Chondrocyte (in vitro differentiated cells): ENCODE measurements around the gene FOXA2. TPM values are rescaled to one million over a fixed set of nuclear protein-coding genes. Genes with fewer than 3 reads are reported as not detected.
"Not testable (repeated sequence)": the region's sequence is repeated elsewhere in the genome, so short reads cannot be mapped to it uniquely, and the experiment has no call there.

Source experiments
- DNase-seq: peaks from one replicate; pipeline ENCODE4 v3.0.0; 2021; ENCODE audit warnings: mixed read lengths, low spot score
- H3K27ac Mint-ChIP-seq: one replicate; pipeline ENCODE4 v1.8.0; 2021; ENCODE audit warnings: mild to moderate bottlenecking, moderate library complexity, mixed read lengths; ENCODE audit not compliant: unreplicated experiment
- H3K27me3 Mint-ChIP-seq: 2 replicates; pipeline ENCODE4 v1.8.0; 2021; ENCODE audit warnings: low read depth, mixed read lengths
- H3K36me3 Mint-ChIP-seq: 2 replicates; pipeline ENCODE4 v1.8.0; 2021; ENCODE audit warnings: low read depth, mixed read lengths
- H3K4me1 Mint-ChIP-seq: 2 replicates; pipeline ENCODE4 v1.8.0; 2021; ENCODE audit warnings: low read depth, mild to moderate bottlenecking, mixed read lengths
- H3K4me3 Mint-ChIP-seq: one replicate; pipeline ENCODE4 v1.8.0; 2021; ENCODE audit warnings: mild to moderate bottlenecking, moderate library complexity, mixed read lengths; ENCODE audit not compliant: unreplicated experiment
- H3K9me3 Mint-ChIP-seq: 2 replicates; pipeline ENCODE4 v1.8.0; 2021; ENCODE audit warnings: low read depth, mixed read lengths
- CTCF ChIP-seq: fragments of 200-600 bp; sonication (generic); IDR thresholded peaks from 2 replicates; pipeline ENCODE4 v1.5.0; 2021; ENCODE audit warnings: antibody characterized with exemption, mild to moderate bottlenecking, moderate library complexity
- total RNA-seq: library from RNA; stranded (reverse); gene quantifications from 3 replicates; pipeline ENCODE4 v1.2.1, GENCODE V29; 2021

Gene FOXA2
- total RNA-seq, 1 donor from 2014 or later: not detected

DNA sequence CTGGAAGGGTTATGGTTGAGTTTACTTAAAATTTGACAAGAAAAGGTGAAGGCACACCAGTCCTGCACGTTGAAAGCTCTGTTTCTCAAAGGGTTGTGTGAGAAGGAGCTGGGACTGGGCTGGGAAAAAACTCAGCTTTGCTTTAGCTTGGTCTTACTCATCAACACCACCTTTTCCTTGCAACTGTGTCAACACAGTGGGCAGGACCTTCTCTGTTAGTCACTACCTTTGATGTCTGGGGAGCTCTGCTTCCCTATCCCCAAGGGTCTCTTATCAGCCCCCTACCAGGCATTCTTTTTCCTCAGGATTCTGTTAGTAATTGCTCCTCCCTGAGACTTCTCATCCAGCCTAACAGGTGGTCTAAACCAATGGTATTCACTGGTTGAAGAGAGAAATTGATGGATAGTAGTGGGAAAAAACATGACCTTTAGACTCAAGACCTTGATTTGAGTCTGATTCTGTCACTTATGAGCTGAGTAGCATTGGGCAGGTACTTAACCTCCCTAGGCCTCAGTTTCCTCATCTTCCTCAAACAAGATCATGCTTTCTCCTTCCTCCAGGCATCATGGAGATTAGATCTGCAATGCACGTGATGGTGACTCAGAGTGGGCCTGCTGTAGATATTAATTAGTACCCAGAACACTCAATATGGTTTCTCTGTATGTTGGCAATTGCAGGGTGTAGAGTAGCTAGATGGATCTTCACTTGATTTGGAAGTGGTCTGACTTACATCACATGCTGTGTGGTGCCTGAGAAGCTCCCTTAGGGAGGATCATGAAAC, 17.2 kb upstream of the FOXA2 start:
- Mint-ChIP-seq H3K4me3 (no peak overlapping the region), H3K27me3 (peaks cover 30% of the 10 kb centered on the region), H3K9me3 (no peaks in the 10 kb centered on the region), H3K27ac (no peak overlapping the region), H3K4me1 (no peaks in the 10 kb centered on the region), H3K36me3 (no peaks in the 10 kb centered on the region)
- no peak for TF ChIP-seq CTCF
- DNase-seq: no peak

- H3K36me3 Mint-ChIP-seq, H3K27ac Mint-ChIP-seq, H3K9me3 Mint-ChIP-seq, DNase-seq, H3K4me3 Mint-ChIP-seq, H3K4me1 Mint-ChIP-seq: not testable (repeated sequence)
- H3K27me3 Mint-ChIP-seq: peaks cover 38% of the 10 kb centered on the region
Observed at GRCh38 chr20:22599258-22599657, 14.9 kb upstream of the FOXA2 start.

DNA sequence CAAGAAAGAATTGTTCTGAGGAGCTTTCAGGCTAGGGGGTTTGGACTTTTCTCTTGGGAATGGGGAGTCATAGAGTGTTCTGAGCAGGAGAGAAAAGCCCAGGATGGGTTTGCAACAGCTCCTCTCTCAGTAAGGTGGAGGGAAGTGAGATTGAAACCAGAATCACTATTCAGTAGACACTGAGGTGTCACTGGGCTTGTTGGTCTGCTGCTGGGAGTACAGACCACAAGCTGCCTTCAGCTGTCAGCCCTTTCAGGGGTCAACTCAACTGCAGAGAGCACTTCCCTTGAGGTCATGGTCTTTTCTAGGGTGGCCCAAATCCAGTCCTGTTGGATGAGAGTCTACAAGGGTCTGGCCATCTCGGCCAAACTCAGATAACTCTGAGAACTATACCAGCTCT, 12.9 kb upstream of the FOXA2 start:
- Mint-ChIP-seq H3K4me1 (no peaks in the 10 kb centered on the region), H3K4me3 (no peak overlapping the region), H3K9me3 (no peaks in the 10 kb centered on the region), H3K27ac (no peak overlapping the region), H3K27me3 (peaks cover 26% of the 10 kb centered on the region), H3K36me3 (no peaks in the 10 kb centered on the region)
- DNase-seq: no peak
- no peak for TF ChIP-seq CTCF

GRCh38 chr20:22590662-22591061, 6.3 kb upstream of the FOXA2 start:
- H3K9me3 Mint-ChIP-seq: no peaks in the 10 kb centered on the region
- no peak overlapping the region for H3K27ac Mint-ChIP-seq
- H3K27me3 Mint-ChIP-seq: peaks cover 66% of the 10 kb centered on the region
- H3K4me1 Mint-ChIP-seq: no peaks in the 10 kb centered on the region
- H3K36me3 Mint-ChIP-seq: no peaks in the 10 kb centered on the region
- no peak overlapping the region for H3K4me3 Mint-ChIP-seq
- no peak for TF ChIP-seq CTCF
- DNase-seq: no peak

DNA sequence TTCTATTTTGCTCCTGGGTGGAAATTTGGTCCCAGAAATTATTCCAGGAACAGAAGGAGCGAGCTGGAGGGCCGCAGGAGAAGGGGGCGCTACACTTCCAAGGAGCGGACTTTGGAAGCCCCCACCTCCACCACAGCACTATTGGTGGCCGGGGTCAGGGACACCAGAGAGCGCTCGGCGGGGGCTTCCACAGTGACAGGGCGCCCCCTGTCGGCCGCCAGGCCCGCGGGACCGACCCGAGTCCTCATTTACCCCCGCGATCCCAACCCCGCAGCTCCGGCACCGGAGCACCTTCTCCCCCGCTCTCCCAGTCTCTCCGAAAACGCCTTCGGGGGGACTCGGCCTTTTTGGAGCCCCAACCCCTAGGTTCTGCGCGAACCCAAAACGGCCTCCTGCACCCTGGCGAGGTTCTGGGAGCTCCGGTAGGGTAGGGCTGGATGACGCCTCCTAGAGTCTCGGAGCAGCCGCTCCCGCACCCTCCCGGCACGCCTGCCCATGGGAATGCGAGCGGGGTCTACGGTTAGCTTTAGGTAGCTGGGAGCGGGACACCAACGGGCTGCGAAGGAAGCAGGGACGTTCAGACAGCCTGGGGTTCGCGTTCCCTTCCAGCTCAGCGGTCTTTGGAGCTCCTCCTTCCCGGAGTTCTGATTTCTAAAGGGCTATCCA, 2.4 kb upstream of the FOXA2 start:
- Mint-ChIP-seq H3K4me1 (peaks cover 12% of the 10 kb centered on the region), H3K27ac (no peak overlapping the region), H3K27me3 (peaks cover 74% of the 10 kb centered on the region), H3K4me3 (no peak overlapping the region), H3K9me3 (no peaks in the 10 kb centered on the region), H3K36me3 (no peaks in the 10 kb centered on the region)
- TF ChIP-seq CTCF: peak; percentile 42
- no peak for DNase-seq
